ENCODE measurements around the gene JMJD8.

Gene JMJD8

DNA sequence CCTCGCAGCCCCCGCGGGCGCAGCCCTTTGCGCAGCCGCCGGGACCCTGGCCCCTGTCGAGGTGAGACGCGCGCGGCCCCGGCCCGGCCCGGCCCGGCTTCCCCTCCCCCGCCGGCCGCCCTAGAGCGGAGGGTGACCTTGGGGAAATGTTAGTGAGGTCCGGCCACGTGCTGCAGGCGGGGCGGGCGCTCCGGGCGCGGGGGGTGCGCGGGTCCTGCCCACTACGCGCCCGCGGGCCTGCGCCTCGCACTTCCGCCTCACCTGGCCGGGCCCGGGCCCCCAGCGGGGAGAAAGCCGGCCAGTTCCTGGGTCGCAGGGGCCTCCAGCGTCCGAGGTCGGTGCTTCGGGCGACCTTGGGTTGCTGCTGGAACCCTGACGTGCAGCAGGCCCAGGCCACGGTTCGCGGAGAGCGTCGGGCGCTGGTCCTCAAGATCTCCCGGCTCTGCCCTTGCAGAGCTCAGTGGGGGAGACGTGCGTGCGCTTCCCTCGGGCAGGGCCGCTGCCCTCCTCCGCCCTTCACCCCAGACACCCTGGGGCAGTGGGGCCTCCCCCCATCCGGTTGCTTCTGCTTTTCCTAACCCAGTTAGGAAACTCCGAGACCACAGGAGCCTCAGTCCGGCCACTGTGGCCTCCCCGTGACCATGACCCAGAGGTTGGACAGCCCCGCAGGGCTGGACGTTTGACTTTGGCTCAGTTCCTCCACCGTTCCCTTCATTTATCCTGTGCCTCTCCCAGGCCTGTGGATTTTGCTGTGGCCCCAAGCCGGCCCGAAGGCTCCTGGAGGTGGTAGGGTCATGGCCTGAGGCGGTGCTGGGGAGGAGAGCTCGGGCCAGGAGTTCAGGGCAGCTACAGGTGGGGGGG, 41.7 kb downstream of the JMJD8 start:
- H3K4me1 Mint-ChIP-seq, result peaks cover 22% of the 10 kb centered on the region
- peaks cover 17% of the 10 kb centered on the region for H3K36me3 Mint-ChIP-seq
- H3K4me3 Mint-ChIP-seq, result peak overlapping the region; percentile 74
- peak overlapping the region; percentile 86 for H3K27ac Mint-ChIP-seq
- DNase-seq (ENCODE audit: low spot score in 2 of 2) (peak in 1 of 2 donors; percentile 71), ATAC-seq (peak; percentile 52)
- H3K9me3 Mint-ChIP-seq, result no peaks in the 10 kb centered on the region

DNA sequence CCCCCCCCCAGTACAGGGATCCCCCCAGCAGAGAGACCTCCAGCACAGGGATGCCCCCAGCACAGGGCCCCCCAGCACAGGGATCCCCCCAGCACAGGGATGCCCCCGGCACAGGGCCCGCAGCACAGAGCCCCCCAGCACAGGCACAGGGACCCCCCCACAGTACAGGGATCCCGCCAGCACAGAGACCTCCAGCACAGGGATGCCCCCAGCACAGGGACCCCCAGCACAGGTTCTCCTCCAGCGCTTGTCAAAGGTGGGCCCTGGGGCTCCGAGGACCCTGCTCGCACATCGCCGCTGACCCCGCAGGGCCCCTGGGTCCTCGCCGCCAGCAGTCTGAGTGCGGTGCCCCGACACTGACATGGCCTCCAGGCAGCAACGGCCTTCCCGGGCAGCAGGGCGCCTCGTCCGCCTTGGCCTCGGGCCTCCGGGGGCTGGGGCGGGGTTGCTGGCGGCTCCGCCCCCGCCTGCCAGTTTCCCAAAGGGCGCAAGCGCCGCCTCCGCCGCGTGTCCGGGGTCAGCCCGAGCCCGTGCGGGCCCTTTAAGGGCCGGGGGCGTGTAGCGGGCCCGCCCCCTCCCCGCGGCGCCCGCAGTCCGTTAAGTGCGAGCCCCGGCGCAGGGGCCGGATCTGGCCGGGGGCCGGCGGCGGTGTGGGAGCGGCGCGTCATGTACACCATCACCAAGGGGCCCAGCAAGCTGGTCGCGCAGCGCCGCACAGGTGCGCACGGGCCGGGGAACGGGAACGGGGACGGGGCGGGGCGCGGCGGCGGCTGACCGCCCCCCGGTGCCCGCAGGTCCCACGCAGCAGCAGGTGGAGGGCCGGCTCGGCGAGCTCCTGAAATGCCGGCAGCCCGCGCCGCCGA, 42.6 kb downstream of the JMJD8 start, which contains the start of gene MCRIP2:
Gene MCRIP2 (plus strand): TSS at position 503 of the 863 bp plus-strand sequence. CDS start 164 bp downstream, at position 667.
- H3K4me1 Mint-ChIP-seq, result peaks cover 25% of the 10 kb centered on the region
- H3K27ac Mint-ChIP-seq, result peak within 1 kb of the TSS; percentile 86
- H3K4me3 Mint-ChIP-seq, result peak within 1 kb of the TSS; percentile 74
- DNase-seq (ENCODE audit: low spot score in 2 of 2), result peak; percentile 72 to 90
- H3K9me3 Mint-ChIP-seq, result no peaks in the 10 kb centered on the region
- peak; percentile 68 for ATAC-seq
- peaks cover 24% of the 10 kb centered on the region for H3K36me3 Mint-ChIP-seq

DNA sequence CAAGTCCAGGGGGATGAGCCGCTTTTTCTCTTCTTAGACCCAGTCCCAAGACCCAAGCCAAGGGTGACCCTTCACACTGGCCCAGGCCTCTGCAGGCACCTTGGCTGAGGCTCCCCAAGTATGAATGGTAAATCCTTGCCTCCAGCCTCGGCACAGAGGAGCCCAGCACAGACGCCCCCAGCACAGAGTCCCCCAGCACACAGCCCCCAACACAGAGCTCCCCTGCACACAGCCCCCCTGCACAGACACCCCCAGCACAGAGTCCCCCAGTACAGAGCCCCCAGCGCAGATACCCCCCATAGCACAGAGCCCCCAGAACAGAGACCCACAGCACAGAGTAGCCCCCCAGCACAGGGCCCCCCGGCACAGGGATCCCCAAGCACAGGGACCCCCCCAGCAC, 43.5 kb downstream of the JMJD8 start:
- DNase-seq (ENCODE audit: low spot score in 2 of 2) (no peak), ATAC-seq (no peak)
- H3K9me3 Mint-ChIP-seq, result no peaks in the 10 kb centered on the region
- H3K4me3 Mint-ChIP-seq, result peak overlapping the region; percentile 49
- peaks cover 30% of the 10 kb centered on the region for H3K36me3 Mint-ChIP-seq
- H3K4me1 Mint-ChIP-seq, result peaks cover 28% of the 10 kb centered on the region
- no peak overlapping the region for H3K27ac Mint-ChIP-seq

DNA sequence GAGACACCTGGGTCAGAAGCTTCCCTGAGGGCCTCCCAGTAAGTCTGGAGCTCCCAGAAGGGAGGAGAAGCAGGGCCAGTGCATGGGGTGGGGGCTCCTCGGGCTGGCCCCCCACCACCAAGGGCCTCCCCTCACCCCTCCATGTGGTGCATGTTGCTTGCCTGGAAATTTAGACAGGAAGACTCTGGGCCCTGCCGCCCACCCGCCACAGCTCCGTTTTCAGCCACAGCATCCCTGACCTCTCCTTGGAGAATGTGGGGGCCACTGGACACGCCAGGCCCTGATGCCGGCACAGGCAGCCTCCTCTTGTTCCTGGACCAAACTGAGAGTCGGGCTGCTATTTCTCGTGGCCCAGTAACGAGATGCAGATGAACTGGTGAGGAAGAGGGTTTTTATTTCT, 45.3 kb downstream of the JMJD8 start:
- ATAC-seq (no peak), DNase-seq (ENCODE audit: low spot score in 2 of 2) (no peak)
- Mint-ChIP-seq H3K4me1 (peaks cover 24% of the 10 kb centered on the region), H3K4me3 (no peak overlapping the region), H3K9me3 (no peaks in the 10 kb centered on the region), H3K27ac (no peak overlapping the region), H3K36me3 (peaks cover 25% of the 10 kb centered on the region)

DNA sequence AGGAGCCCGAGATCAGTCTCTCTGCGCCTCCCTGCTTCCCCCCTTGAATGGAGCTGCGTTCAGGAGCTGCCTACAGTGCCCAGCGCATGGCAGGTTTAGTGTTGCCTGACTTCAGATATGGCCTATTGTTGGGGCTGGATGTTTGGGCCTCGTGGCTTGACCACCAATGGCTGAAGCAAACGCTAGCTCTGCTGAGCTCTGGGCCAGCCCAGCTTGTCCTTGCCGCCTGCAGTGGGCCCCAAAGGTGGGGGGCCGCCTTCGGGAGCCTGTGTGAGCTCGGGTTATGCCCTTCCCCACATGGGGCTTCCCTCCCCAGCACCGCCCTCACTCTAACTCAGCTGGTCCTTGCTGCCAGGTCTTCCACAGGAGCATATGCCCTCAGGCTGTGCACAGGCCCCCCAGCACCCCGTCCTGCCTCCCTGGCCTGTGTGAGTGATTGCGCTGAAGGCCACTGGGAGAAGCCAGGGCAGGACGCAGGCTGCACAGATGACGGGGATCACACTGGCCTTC, 46.0 kb downstream of the JMJD8 start:
- Mint-ChIP-seq H3K4me1 (peaks cover 19% of the 10 kb centered on the region), H3K36me3 (peaks cover 22% of the 10 kb centered on the region), H3K4me3 (no peak overlapping the region), H3K27ac (peak overlapping the region; percentile 26), H3K9me3 (no peaks in the 10 kb centered on the region)
- DNase-seq (ENCODE audit: low spot score in 2 of 2) (no peak), ATAC-seq (no peak)

DNA sequence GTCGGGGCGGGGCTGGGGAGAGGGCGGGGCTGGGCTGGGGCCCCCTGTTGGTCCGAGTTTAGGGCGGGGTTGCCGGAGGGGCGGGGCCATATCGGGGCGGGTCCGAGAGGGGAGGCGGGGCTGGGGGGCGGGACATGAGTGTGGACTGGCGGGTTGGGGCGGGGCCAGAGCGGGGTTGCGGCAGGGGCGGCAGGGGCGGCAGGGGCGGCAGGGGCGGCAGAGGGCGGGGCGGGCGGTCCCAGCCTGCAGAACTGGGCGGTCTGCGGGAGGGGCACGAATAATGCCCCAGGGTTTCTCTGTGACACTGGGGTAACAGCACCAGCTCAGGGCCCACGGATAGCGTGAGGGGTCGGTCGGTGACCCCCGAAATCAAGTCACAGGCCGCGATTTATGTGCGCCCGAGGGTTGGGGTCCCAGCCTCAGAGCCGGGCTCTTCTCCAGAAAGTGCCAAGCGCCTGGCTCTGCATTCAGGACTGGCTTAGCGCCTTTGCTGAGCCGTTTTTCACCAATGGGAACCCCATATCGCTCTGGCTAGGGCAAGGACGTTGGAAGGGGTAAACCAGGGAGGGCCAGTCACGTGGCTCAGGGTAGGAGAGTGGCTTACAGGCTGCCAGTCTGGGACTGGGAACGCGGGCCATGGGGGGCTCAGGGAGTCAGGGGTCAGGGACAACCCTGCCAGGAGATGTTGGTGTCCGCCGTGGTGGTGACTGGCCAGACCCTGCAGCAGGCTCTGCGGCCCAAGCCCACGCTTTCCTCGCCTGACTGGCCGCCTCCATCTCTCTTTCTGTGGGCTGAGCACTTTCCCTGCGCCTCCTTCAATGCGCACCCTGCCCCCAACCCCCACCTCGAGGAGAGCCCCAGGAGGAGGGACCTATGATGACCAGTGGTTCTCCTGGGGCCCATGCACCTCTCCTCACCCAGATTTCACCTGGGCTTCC, 46.8 kb downstream of the JMJD8 start:
- peaks cover 19% of the 10 kb centered on the region for H3K4me1 Mint-ChIP-seq
- peak overlapping the region; percentile 100 for H3K27ac Mint-ChIP-seq
- ATAC-seq (peak; percentile 0), DNase-seq (ENCODE audit: low spot score in 2 of 2) (no peak)
- H3K4me3 Mint-ChIP-seq, result peak overlapping the region; percentile 92
- peaks cover 24% of the 10 kb centered on the region for H3K36me3 Mint-ChIP-seq
- no peaks in the 10 kb centered on the region for H3K9me3 Mint-ChIP-seq

DNA sequence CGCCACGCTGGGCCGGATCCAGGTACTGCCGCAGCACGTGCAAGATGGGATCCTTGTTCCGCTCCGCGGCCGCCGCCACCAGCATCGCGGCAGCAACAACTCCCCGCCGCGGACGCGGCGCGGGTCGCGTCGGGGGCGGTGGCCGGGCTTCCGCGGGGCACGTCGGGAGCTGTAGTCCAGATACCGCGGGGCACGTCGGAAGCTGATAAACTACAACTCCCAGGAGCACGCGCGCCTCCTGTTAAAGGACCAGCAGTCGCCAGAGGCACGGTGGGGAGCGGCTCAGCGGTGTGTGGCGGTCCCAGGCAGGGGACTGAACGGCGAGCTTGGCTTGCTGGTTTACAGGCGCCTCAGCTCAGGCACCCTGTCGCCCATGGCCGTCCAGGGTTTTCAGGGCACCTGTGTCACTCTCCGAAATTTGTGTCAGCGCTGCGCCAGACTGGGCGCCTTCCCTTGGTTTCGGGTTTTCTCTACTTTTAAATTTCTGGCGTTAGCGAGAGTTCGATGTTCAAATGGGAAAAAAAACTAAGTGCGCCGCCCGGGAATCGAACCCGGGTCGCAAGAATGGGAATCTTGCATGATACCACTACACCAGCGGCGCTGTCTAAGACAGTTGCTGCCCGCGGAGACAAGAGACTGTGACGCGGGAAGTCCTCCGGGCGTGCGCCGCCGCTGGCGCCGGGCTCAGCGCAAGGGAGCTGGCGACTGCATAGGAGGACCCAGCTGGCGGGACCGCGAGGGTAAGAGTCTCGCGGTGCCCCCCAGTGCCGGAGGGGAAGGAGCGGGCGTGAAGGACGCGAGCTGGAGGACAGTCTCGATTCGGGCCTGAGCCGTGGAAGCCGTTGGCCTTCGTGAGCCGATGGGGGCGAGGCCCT, 47.7 kb downstream of the JMJD8 start, which contains the start of gene METTL26:
Gene METTL26 (minus strand): TSS at position 100 of the 875 bp plus-strand sequence. CDS start 15 bp downstream, at position 85.
- ATAC-seq (peak; percentile 92), DNase-seq (ENCODE audit: low spot score in 2 of 2) (peak; percentile 93 to 99)
- peaks cover 19% of the 10 kb centered on the region for H3K4me1 Mint-ChIP-seq
- H3K36me3 Mint-ChIP-seq, result peaks cover 33% of the 10 kb centered on the region
- no peaks in the 10 kb centered on the region for H3K9me3 Mint-ChIP-seq
- peak within 1 kb of the TSS; percentile 92 for H3K4me3 Mint-ChIP-seq
- H3K27ac Mint-ChIP-seq, result peak within 1 kb of the TSS; percentile 100

DNA sequence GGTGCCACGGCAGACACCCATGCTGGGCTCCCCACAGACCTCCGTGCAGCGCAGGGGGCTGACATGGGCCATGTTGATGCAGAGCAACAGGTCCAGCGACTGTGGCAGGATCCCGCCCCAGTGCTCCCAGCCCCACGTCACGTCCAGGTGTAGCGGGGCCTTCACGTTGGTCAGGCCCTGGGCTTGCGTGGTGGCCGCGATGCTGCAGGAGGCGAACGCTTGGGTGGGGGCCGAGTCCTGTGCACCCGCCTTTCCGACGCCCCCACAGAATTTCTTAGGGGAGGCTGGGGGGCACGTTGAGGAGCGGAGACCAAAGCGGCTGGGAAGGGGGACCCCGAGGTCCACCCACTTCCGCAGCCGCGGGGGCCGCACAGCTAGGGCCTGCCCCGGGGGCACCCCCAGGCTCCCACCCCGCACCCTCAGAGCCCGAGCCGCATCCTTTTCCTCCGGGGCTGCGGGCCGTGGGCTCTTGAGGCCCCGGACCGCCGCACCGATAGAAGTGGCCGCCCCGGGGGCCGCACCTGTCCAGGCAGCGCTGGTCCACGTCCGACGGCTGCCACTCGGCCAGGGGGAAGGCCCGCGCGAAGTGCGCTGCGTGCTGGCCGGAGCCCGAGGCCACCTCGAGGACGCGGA, 48.4 kb downstream of the JMJD8 start:
- Mint-ChIP-seq H3K4me1 (peaks cover 19% of the 10 kb centered on the region), H3K27ac (peak overlapping the region; percentile 100), H3K36me3 (peaks cover 36% of the 10 kb centered on the region), H3K4me3 (peak overlapping the region; percentile 92), H3K9me3 (no peaks in the 10 kb centered on the region)
- peak; percentile 0 for ATAC-seq
- DNase-seq (ENCODE audit: low spot score in 2 of 2), result peak in 1 of 2 donors; percentile 69

DNA sequence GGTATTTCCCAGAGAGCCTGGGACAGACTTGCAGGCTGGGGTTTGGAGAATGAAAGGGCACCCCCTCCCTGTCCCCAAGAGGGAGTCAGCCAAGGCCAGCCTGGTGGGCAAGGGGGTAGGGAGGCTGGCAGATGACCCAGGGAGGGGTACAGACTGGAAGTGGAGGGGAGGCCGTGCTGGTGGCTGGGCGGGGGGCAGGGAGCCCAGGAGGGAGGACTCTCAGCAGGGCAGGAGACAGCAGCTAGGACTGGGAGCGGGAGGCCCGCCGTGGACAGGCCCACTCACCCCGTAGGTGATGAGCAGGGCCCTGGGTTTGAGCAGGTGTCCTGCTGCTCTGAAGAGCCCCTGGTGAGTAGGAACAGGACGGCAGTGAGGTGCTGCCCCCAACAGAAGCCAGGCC, 49.1 kb downstream of the JMJD8 start:
- Mint-ChIP-seq H3K4me3 (peak overlapping the region; percentile 92), H3K9me3 (no peaks in the 10 kb centered on the region), H3K36me3 (peaks cover 36% of the 10 kb centered on the region), H3K27ac (peak overlapping the region; percentile 72), H3K4me1 (peaks cover 19% of the 10 kb centered on the region)
- DNase-seq (ENCODE audit: low spot score in 2 of 2) (no peak), ATAC-seq (no peak)

DNA sequence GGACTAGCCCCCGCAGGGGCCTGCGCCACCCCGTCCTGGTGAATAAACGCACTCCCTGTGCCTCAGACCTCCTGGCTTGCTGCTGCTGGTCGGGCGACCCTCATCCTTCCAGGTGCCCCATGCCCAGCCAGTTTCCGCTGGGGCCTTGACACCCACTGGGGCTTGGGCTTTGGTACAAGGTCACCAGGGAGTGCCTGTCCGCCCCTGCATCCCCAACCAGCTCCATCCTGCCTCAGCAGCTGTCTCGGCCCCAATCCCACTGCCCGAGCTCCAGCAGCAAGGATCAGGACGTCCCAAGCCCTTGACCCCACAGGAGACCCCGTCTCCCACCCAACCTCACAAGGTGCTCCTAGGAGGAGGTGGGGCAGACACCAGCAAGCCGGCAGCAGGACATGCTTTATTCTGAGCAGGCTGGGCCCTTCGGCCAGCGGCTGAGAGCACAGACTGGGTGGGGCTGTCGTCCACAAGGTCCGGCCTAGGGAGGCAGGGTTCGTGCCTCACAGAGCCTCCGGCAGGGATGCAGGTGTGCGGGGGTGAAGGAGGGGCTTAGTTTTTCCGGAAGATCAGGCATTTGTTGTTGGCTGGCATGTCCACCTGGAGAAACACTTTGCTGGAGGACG, 50.0 kb downstream of the JMJD8 start:
- Mint-ChIP-seq H3K4me3 (peak overlapping the region; percentile 92), H3K27ac (peak overlapping the region; percentile 72), H3K4me1 (peaks cover 19% of the 10 kb centered on the region), H3K9me3 (no peaks in the 10 kb centered on the region), H3K36me3 (peaks cover 36% of the 10 kb centered on the region)
- DNase-seq (ENCODE audit: low spot score in 2 of 2) (no peak), ATAC-seq (no peak)

DNA sequence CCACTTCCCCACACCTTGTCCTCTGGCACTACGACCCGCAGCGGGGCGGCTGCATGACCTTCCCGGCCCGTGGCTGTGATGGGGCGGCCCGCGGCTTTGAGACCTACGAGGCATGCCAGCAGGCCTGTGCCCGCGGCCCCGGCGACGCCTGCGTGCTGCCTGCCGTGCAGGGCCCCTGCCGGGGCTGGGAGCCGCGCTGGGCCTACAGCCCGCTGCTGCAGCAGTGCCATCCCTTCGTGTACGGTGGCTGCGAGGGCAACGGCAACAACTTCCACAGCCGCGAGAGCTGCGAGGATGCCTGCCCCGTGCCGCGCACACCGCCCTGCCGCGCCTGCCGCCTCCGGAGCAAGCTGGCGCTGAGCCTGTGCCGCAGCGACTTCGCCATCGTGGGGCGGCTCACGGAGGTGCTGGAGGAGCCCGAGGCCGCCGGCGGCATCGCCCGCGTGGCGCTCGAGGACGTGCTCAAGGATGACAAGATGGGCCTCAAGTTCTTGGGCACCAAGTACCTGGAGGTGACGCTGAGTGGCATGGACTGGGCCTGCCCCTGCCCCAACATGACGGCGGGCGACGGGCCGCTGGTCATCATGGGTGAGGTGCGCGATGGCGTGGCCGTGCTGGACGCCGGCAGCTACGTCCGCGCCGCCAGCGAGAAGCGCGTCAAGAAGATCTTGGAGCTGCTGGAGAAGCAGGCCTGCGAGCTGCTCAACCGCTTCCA, 50.6 kb downstream of the JMJD8 start:
- ATAC-seq (no peak), DNase-seq (ENCODE audit: low spot score in 2 of 2) (no peak)
- Mint-ChIP-seq H3K9me3 (no peaks in the 10 kb centered on the region), H3K4me3 (peak overlapping the region; percentile 92), H3K36me3 (peaks cover 36% of the 10 kb centered on the region), H3K4me1 (peaks cover 19% of the 10 kb centered on the region), H3K27ac (no peak overlapping the region)

DNA sequence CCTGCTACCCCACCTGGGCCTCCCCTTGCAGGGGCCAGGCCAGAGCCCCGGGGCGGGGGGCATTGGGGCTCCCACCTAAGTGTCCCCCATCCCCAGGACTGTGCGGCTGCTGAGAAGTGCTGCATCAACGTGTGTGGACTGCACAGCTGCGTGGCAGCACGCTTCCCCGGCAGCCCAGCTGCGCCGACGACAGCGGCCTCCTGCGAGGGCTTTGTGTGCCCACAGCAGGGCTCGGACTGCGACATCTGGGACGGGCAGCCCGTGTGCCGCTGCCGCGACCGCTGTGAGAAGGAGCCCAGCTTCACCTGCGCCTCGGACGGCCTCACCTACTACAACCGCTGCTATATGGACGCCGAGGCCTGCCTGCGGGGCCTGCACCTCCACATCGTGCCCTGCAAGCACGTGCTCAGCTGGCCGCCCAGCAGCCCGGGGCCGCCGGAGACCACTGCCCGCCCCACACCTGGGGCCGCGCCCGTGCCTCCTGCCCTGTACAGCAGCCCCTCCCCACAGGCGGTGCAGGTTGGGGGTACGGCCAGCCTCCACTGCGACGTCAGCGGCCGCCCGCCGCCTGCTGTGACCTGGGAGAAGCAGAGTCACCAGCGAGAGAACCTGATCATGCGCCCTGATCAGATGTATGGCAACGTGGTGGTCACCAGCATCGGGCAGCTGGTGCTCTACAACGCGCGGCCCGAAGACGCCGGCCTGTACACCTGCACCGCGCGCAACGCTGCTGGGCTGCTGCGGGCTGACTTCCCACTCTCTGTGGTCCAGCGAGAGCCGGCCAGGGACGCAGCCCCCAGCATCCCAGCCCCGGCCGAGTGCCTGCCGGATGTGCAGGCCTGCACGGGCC, 51.4 kb downstream of the JMJD8 start:
- no peak overlapping the region for H3K27ac Mint-ChIP-seq
- H3K9me3 Mint-ChIP-seq, result no peaks in the 10 kb centered on the region
- ATAC-seq (no peak), DNase-seq (ENCODE audit: low spot score in 2 of 2) (no peak)
- peaks cover 19% of the 10 kb centered on the region for H3K4me1 Mint-ChIP-seq
- H3K4me3 Mint-ChIP-seq, result no peak overlapping the region
- peaks cover 40% of the 10 kb centered on the region for H3K36me3 Mint-ChIP-seq

Measured in stimulated activated effector memory CD8-positive, alpha-beta T cell treated with anti-CD3 and anti-CD28 coated beads, Interleukin-12 subunit alpha, Interleukin-12 subunit beta, amount 100 ng/mL, for 72 hours (primary cell).